ENCODE measurements around the gene RBL2.

DNA sequence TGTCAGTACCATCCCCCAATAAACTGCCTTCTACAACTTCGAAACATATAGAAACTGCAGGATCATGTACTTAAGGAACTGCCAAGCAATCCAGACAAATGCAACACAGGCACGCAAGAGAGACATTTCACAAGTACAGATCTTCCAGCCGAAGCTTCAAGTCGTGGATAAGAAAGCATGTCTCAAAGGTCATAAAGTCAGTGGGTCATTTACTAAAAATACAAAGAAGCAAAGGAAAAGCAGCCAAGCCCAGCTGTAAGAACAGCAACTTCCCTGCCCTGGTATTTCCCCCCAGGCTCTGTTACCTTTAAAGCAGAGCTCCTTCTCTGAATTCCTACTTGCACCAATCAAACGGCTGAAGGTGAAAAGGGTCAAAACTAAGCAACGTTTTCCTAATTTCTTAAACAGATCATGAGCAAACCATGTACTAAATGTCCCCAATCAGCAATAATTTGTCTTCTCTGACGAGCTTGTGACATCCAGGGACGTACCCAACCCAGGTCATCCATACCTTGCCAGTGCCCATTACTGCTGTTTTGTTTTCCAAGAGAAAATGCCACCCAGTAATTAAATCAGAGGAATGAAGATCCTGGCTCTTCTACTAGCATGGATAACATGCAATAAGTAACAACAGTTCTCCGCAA lies 67.1 kb downstream of the RBL2 start:
- TF ChIP-seq, protein P1, sequence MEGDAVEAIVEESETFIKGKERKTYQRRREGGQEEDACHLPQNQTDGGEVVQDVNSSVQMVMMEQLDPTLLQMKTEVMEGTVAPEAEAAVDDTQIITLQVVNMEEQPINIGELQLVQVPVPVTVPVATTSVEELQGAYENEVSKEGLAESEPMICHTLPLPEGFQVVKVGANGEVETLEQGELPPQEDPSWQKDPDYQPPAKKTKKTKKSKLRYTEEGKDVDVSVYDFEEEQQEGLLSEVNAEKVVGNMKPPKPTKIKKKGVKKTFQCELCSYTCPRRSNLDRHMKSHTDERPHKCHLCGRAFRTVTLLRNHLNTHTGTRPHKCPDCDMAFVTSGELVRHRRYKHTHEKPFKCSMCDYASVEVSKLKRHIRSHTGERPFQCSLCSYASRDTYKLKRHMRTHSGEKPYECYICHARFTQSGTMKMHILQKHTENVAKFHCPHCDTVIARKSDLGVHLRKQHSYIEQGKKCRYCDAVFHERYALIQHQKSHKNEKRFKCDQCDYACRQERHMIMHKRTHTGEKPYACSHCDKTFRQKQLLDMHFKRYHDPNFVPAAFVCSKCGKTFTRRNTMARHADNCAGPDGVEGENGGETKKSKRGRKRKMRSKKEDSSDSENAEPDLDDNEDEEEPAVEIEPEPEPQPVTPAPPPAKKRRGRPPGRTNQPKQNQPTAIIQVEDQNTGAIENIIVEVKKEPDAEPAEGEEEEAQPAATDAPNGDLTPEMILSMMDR (IDR thresholded peaks at IDR 0.05), result no peak
- no peak for TF ChIP-seq POLR2A (IDR thresholded peaks at IDR 0.05)
